ENCODE measurements around the gene SRGAP2.
"Not testable (repeated sequence)": the region's sequence is repeated elsewhere in the genome, so short reads cannot be mapped to it uniquely, and the experiment has no call there.

SRGAP2 gene

DNA sequence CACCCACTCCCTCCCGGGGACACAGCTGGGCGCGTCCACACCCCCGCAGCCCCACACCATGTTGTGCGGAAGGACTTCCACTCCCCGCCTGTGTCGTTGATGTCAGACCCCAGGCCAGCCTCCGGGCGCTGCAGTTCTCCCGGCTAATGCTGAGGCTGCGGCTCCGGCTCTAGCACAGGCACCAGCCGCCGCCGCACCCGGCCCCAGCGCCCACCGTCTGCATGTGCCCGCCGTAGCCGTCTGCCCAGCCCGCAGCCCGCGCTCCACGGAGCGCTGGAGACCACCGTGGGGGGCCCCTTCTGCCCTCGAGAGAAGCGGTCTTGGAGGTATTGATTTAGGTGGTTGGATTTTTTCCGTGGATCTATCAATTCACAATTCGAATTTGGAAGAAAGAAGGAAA, 2.2 kb downstream of the SRGAP2 start:
- not testable (repeated sequence) for DNase-seq (ENCODE audit: low read depth)

DNA sequence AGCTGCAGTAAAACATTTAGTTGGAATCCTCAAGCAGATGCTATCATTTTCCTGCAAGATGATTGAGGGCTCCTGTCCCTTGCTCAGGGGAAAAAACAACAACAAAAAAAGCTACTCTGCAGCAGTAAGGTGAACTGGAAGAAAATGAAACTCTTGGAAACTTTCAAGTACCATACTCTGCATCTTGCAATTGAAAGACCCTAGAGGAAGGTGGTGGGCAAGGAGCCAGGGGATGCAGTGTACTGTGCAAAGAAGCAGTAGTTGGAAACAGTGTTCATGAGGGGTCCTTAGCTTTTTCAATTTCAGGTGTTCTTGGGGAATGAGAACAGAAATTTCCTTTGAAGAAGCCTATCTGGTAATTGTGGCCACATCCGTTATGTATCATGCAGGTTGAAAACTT, 7.5 kb downstream of the SRGAP2 start:
- DNase-seq (ENCODE audit: low read depth), result not testable (repeated sequence)

DNA sequence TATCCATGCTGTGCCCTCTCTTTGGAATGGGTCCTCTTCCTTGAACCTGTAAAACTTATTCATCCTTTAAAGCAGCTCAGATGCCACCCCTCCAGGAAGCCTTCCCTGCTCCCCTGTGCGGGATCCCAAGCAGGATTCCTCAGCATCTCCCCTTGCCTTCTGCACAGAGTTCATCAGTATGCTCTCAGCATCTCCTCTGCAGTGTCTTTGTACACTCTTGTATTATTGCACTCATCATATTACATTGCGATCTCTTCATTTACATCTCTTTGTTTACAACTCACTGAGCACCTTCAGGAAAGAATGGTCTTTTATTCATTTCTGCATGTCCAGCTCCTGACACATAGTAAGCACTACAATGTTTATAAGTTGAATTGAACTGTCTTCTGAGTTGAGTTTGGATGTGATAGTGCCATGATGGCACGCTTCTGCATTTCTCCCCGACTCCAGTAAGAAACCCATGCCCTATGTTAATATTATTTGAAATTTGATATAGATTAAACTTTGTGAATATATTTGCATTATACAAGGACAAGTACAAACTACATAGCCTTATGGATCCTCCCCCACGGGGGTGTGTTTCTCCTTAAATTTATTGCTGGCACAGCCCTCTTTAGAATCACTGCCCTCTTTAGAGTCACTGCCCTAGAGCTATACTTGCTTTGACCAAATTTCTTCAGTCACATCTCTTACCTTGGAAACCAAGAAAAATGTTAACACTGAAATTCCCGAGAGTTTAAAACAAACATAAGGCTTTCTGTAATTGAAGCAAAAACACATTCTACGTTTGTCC, 12.5 kb downstream of the SRGAP2 start:
- not testable (repeated sequence) for DNase-seq (ENCODE audit: low read depth)

DNA sequence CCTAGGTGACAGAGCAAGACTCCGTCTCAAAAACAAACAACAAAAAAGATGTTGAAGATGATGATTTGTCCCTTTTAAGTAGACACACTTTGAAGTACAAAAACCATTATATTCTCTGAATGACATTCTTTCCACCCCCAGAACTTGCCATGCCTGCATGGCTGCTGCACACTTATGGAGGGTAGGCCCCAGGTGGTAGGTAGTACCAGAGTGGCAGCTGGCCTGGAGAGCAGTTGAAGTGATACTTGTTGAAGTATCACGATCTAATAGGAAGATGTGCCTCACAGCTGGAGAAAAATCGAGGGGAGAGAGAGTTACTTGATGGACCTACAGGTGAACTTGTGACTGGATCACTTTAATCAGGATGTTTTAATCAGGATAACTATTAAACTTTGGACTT, 14.9 kb downstream of the SRGAP2 start:
- not testable (repeated sequence) for DNase-seq (ENCODE audit: low read depth)

DNA sequence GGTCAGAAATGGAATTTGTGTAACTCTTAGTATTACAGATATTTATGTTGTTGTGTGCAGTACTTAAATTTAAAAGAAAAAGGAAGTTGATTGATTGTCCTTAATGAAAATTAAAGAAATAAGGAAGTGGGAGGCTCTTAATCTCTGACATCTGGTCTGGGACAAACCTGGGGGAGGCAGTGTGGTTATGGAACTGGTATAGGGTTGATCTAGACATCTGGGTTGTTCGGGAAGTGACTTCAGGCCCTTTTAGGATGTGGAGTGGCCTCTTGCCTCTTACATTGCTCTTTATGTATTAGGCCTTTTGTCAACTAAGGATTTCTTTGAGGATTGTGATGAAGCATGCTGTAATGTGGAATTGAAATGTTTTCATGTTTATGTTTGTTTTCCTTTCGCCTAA, 15.4 kb downstream of the SRGAP2 start:
- DNase-seq (ENCODE audit: low read depth), result not testable (repeated sequence)

DNA sequence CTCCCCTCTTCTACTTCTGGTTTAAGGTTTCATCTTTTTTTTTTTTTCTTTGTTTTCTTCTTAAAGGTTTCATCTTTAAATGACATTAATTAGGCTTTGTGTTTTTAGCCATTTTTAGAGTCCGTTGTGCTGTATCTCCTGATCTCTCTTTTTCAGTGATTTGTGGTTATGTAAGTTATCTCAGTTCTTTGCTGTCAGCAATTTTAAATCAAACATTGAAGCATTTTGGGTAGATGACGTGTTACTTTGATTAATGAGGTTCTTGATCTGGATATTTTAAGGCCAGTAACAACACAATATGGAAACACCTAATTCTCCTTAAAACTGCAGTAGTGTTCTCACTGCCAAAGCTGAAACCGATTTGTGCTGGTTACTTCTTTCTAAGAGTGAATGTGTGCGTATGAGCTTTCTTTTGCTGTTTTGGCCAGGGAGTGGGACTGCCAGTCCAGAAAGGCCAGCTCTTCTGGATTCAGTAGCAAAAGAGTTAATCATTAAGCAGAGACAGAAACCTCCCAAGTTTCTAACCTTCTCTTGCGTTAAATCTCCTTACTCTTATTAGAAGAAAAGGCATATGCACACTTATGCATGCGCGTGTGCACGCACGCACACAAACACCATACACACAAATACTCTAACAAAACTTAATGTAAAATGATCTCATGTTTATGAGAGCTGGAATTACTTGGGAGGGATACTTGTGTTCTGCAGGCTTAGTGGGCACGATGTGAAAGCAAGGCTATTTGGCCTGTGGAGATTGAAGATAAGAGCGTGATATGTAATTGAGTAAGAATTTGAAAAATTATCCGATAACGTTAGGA, 16.4 kb downstream of the SRGAP2 start:
- not testable (repeated sequence) for DNase-seq (ENCODE audit: low read depth)

DNA sequence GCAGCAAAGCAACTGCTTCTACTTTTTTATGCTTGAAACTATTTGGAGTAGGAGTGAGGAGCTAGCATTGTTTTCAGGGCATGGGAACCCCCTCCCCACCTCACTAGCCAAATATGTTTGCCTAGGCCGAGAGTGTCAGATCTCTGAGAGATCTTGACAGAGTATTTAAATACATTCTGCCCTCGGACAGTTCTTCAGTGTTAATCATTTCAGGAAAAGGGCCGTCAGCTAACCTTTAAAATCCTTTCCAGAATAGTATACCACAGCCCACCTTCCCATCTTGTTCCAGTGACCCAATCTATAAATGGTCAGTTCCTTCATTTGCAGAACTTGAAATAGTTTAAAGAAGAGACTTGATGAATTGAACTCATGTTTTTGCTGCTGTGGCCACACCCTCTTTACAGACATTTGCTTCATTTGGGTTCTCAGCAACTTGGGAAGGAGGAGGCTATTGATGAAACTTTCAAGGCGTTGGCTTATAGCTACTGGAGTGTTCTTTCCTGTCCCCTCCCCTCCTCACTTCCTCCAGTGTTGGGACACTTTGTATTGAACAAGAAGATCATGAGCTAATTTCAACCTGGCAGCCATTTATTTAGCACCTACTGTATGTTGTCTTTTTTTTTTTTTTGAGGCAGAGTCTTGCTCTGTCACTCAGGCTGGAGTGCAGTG, 17.1 kb downstream of the SRGAP2 start:
- DNase-seq (ENCODE audit: low read depth), result not testable (repeated sequence)

DNA sequence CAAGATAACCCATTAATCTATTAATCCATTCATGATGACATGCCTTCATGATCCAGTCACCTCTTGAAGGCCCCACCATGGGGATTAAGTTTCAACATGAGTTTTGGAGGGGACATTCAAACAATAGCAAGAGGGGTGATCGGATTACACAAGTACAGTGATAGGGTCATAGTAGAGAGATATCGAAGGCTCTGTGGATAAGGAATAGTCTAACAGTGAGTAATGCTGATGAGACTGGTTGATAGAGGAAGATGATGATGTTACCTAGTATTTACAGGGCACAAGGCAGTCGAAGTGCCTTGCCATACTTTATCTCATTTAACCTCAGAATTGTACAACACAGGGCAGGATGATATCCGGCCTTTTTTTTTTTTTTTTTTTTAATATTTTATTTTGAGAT, 18.2 kb downstream of the SRGAP2 start:
- not testable (repeated sequence) for DNase-seq (ENCODE audit: low read depth)

DNA sequence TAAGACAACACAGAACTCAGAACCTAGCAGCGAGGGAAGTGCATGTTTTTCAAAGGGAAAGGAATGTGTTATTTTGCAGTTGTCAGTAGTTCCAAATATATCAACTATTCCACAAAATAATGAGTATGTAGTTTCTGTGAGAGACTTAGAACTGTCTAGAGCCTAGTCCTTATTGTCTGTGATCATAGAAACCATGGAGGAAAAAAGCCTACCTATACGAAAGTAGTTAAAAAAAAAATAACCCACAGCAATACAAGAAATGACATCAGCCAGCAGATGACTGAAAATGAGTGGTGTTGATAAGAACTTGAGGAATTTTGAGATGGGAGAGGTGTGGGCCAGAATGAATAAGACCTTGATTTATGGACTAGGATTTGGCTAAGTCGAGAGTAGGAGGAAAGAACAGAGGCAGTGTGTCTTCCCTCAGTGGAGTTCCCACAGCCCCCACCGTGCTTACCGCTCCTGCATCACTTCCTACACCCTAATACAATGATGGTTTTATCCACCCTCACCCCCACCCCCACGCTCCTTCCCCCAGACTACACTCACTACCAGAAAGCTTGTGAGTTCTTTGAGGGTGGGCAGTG, 20.9 kb downstream of the SRGAP2 start:
- DNase-seq (ENCODE audit: low read depth), result not testable (repeated sequence)

DNA sequence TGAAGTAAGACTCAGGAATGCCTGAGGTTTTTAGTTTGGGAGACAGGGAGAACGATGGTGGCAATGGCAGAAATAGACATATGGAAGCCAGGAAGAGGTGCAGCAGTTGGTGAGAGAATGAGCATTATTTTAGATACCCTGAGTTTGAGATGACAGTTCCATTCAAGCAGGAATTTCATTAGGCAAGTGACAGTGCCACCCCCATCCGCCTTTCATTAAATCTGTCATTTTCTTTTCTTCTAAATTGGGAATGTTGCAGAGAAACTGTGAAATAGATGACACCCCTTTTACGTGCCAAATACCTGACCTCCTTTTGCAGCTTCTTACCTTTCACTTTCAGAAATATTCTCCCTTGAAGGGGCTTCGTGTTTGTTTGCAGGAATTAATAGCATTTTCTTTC, 22.0 kb downstream of the SRGAP2 start:
- DNase-seq (ENCODE audit: low read depth), result not testable (repeated sequence)

DNA sequence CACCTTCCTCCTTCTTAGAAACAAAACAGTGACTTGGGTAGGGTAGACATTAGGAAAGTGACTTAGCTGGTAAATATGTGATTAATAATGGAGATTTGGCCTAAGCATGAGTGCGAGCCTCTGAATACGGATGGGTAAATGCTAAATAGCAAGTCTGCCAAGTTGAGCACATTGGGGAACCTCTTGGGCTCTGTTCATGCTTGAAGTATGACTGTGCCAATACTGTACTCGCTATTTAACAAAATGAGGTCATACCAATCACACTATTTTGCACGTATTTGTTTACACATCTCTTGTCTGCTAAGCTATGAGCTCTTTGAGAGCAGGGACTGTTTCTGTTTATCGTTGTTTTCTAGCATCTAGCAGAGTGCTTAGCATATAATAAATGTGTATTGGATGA, 23.5 kb downstream of the SRGAP2 start:
- not testable (repeated sequence) for DNase-seq (ENCODE audit: low read depth)

DNA sequence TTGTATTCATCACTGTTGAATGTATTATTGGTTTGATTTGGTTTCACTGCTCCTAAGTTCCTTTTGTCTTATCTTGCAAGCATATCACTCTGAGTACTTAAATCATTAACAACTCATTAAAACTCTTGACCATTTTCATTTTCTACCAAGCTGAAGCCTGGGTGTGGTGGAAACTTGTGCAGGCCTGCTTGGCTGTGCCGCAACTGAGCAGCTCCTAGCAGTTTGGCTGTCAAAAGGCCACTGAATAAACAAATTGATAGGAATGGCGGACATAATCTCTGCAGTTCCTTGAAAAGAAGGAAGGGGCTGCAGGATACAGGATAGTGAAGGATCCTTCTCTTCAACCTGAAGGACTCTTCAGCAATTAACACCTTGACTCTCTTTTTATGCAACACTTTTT, 25.9 kb downstream of the SRGAP2 start:
- not testable (repeated sequence) for DNase-seq (ENCODE audit: low read depth)

DNA sequence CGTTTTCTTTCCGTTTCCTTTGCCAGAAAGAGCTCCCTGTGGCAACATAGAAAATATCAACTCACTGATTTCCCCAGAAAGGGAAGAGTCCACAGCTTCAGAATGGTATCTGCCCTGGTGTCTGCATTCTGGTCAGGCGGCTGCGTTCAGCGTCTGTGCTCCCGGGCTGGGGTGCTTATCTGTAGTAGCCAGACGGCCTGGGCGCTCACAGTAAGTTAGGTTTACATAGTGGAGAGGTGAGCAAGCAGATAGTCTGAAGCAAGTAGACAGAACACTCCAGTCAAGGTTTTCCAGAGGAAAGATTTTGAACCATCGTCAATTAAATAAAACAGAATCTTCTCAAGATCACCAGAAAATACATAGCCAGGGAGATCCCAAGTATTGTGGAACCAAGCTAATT, 28.6 kb downstream of the SRGAP2 start:
- DNase-seq (ENCODE audit: low read depth), result not testable (repeated sequence)

DNA sequence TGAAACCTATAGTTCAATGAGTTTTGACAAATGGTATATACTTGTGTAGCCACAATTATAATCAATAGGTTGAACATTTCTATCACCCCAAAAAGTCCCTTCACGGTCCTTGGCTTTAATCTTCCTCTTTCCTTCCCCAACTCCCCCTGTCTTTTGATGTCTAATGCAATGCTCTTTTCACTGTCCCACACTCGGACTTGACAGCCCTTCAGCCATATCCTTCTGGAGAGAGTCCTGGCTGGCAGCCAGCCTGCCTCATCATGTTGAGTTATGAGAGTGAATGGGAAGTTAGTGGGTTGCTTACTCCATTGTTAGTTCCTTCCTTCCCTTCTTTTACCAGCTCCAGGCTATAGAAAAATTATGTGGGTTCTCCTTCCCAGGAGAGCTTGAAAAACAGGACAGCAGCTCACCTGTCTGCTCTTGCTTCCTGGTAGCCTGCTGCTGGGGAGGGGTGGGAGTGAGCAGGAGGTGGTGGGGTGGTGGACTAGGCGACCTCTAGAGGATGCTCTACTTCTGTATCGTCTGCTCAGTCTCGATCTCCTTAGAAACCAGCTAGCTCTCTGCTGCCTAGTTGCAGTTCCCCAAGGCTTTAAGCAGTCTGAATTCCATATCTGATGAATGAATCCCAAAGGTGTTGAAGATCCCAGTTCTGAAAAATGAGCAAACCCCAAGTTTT, 29.8 kb downstream of the SRGAP2 start:
- not testable (repeated sequence) for DNase-seq (ENCODE audit: low read depth)

DNA sequence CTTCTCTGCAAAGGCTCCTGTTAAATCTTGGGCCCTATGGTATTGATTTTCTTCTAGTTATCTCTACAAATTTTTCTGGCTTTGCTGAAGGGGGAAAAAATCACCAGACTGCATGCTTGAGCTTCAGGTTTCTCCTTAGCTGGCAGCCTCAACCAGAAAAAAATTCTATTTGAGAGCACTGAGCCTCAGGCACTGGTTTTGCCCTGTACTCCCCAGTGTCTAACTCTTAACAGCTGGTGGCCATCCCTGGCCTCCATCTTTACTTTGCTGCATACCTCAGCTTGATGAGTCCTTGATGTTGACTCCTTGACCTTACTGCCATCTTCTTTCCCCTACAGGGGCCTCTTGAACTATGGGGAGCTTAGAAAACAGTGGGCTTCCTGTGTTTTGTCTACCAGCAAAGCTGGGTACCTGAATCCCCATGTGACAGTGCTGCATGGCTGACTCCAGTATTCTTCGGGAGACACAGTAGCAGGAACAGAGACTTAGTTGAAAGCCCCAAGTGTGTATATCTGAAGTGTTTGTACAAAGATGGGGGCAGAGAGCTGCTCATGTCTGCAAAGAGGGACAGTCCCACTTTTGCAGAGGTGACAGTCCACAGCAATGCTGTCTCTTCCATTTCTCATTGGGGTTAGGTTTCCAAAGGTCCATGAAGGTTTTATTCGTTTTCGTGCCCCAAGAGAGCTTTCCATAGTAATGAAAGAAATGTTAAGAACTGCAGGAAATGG, 31.0 kb downstream of the SRGAP2 start:
- not testable (repeated sequence) for DNase-seq (ENCODE audit: low read depth)

DNA sequence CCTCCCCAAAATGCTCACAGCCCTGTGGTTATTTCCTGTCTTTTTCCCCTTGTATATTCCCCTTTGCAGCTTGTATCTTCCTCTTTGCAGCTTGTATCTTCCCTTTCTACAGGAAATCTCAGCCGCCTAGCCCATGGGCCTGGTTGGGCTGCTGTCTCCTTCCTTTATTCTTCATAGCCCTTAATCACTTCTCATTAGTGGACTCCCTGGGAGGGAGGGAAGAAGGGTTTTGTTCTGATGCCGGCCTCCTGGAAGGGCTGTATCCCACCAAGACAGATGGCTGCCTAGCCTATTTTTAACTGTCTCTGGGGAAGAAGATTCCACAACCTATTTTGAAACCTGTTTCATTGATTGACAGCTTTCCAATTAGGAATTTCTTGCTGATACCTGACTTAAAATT, 31.8 kb downstream of the SRGAP2 start:
- not testable (repeated sequence) for DNase-seq (ENCODE audit: low read depth)

DNA sequence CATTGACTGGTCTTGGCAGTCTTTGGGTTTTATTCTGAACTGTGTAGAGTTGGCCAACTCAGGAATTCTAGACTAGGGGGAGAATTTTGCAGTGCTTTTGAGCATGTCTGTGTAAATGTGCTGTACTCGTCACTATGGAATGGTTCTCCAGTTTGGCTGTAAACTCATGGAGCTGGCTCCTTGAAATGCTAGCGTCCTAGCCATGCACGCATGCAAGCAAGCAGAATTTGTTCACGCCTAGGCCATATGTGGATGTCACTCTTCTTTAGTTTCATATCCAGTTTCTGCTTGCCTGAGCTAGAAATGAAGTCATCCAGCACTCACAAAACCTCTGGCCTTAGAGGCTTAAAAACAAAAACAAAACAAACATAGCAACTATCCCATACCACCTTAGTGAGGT, 36.9 kb downstream of the SRGAP2 start:
- not testable (repeated sequence) for DNase-seq (ENCODE audit: low read depth)

DNA sequence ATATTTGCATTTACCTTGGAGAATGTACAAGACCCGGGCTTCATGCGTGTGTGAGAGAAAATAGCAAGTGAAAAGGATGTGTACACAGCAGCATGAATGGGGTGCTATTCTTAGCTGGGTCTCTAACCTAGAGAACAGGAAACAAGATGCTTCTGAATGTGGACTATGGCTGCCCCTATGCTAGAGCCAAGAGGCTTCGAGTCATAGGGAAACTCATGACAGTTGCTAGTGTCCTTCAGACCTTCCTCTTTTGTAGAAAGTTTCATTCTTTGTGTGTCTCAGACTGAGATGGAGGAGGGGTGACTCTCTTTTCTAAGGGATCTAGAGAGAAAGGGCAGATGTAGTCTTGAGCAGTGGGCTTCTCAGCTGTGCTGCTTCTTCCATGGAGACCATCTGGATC, 40.0 kb downstream of the SRGAP2 start:
- not testable (repeated sequence) for DNase-seq (ENCODE audit: low read depth)

DNA sequence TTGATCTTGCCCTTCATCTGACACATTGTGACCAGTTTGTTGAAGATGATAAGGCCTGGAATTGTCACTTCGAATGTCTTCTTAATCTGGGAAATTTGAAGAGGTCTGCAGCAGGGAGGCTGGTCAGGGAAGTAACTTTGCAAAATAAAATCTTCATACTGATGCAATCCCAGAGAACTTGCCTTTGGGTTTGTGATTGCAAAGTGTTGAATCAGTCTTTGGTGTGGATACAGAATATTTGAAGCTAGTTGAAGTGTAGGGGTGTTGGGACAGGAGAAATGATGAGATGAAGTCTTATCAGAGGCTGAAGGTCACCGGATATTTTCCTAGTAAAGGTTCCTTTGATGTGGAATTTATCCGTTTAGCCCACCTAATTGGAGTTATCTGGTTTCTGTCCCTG, 42.1 kb downstream of the SRGAP2 start:
- DNase-seq (ENCODE audit: low read depth), result not testable (repeated sequence)

DNA sequence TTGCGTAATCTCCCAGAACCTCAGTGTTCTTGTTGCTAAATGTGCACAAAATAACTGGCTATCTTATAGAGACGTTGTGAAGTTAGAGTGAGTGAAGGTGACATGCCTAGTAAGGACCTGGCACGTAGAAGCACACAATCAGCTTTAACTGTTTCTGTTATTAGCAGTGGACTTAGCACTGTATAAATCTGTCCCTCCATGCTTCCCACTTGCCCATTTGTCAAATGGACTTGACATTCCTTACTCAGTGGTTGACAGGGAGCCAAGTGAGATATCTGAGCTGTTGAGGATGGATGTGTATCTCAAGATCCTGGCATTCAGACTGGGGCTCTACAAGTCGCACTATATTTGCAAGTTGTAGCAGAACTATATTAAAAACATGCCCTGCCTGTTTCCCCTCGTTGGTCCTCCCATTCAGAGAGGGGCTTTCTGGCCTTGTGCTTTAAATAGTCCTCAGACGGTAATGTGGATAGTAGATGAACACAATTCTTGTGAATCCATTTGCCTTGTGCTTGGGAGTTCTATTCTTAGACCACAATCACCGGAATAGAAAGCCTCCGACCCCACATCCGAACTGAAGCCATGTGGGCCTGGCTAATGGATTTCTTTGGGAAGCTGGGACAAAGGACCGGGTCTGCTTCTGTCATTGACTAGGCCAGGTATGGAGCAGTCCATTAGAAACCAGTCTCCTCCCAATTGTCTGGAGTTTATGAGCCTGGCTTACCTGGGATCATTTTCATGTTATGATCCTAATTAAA, 43.0 kb downstream of the SRGAP2 start:
- not testable (repeated sequence) for DNase-seq (ENCODE audit: low read depth)
